Right forelimb (tissue), 1 donor: ENCODE results near the gene WWOX.

ENCODE experiments used
- DNase-seq: peaks from one replicate; pipeline ENCODE4 v3.0.0-alpha.2; 2018

The WWOX gene

DNA sequence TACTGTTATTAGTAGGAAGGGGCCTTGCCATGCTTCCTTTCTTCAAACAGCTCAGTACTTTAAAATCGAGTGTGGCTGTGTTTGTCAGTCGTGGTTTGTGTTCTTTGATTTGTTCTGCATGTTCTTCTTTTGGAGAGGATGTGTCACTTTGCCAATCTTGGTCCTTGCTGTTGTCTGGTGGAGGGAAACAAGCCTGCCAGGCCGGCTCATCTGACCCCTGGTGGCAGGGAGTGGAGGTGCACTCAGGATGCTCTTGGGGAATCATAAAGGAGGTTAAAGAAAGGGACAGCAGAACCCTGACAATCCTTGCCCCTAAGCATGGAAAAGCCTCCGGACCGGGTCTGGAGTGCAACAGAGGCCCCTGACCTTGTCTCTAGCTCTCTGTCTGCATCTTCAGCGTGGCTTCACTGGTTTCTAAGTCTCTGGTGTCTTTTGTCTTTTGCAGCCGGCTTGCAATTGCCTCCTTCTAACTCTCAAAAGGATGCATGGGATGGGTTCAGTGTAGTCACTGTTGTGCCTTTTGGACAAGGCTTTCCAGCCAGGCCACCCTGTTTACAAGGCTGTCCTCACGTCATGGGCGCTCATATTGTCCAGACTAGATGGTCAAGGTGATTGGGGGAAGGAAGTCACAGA, 135.8 kb downstream of the WWOX start:
- DNase-seq: peak; percentile 67

GRCh38 chr16:78235876-78236275, 136.4 kb downstream of the WWOX start:
- DNase-seq: no peak

GRCh38 chr16:78237841-78238240, 138.4 kb downstream of the WWOX start:
- DNase-seq: no peak

DNA sequence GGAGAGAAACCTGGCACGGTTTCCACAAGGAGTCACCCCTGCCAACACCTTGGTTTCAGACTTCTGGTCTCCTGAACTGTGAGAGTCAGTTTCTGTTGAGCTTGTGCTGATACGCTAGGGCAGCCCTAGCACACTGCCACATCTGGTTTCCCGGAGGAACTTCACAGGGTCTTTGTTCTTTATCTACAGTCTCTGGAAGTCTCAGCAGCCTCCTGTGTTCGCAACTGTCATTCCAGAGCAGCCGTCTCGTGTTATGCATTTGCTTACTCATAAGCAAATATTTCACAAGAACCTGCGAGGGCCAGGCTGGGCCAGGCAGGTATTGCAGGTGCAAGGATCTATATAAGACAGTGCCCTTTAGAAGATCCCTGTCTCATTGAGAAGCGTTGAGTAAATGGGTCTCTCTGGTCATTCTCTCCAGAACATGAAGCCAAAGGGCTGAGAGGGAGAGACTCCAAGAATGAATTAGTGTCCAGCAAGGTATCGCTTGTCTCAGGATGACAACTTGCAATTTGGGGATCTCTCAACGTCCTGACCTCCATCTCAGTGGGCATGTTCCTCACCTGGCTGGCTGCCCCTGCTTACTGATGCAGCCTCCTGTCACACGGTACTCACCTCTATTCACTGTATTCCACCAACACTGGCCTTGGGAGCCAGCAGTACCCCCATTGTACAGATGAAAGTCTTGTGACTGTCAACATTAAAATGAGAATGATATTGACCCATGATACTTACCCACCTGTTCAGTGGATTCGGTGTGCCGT, 141.2 kb downstream of the WWOX start:
- DNase-seq: no peak

DNA sequence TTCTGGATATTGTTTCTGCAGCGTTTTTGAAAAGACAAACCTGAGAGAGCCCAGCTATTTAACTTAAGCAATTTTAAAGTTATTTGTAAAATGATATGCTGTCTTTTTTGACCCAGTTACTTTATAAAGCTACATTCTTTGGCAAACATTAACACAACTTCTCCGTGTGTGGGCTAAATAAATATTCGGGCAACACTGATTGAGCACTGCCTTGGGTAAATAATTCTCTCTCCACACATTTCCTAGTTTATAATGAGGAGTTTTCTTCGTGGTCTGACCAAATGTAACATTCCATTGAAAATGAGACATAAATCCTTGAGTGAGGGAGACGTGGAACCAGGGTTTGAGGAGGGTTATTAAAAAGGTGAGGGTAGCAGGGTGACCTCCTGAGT, 142.8 kb downstream of the WWOX start:
- no peak for DNase-seq

- no peak for DNase-seq
Measured at GRCh38 chr16:78244131-78244895, 144.9 kb downstream of the WWOX start.

- DNase-seq: no peak
Measured at GRCh38 chr16:78246559-78246958, 147.1 kb downstream of the WWOX start.

- no peak for DNase-seq
Measured at GRCh38 chr16:78249056-78249455, 149.6 kb downstream of the WWOX start.

GRCh38 chr16:78249832-78250231, 150.4 kb downstream of the WWOX start:
- no peak for DNase-seq

GRCh38 chr16:78251115-78251514, 151.7 kb downstream of the WWOX start:
- DNase-seq: no peak

GRCh38 chr16:78252757-78253156, 153.3 kb downstream of the WWOX start:
- no peak for DNase-seq

- no peak for DNase-seq
Measured at GRCh38 chr16:78254841-78255240, 155.4 kb downstream of the WWOX start.

DNA sequence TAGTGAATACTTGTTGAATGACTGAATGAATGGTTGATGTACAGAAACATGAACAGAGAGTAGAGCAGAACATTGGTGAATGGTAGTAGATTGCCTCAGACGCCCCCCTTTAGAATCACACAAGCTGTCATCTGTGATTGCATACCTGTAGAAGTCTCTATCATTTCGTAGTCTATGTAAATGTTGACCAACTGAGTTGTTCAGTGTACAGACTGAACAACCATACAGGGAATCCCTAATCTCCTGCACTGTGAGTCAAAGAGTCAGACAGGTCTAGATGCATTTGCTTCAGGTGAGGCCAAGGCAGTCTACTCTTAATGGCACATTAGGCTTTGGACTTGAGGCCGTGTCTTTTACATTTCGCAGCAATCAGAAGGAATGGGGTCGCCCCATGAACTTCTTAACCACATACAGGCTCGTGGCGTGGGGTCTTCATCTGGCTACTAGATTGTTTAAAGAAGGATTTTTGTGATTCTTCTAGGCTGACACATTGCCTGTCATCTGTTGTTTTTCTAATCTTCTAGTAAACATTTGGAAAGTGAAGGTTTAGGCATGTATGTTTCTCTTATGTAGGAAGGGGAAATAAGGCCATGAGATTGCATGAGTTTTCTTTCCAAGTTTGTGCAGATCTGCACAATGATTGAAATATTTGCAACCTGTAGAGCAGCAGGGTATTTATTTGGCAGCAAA, 157.4 kb downstream of the WWOX start:
- DNase-seq: no peak

DNA sequence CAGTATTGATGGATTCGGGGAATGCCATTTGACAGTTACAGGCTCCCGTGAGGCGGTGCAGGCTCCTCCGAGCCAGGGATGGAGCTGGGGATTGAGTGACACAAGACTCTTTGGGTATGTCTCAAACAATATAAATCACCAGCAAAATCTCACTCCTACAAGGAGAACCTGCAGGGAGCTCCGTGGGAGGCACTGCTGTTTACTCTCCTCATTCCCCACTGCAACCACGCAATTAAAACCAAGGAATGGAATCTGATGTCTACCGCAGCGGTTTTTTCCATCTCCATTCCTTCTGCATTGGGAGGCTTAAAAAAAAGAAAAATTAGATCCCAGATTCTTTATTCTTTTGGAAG, 157.9 kb downstream of the WWOX start:
- no peak for DNase-seq

DNA sequence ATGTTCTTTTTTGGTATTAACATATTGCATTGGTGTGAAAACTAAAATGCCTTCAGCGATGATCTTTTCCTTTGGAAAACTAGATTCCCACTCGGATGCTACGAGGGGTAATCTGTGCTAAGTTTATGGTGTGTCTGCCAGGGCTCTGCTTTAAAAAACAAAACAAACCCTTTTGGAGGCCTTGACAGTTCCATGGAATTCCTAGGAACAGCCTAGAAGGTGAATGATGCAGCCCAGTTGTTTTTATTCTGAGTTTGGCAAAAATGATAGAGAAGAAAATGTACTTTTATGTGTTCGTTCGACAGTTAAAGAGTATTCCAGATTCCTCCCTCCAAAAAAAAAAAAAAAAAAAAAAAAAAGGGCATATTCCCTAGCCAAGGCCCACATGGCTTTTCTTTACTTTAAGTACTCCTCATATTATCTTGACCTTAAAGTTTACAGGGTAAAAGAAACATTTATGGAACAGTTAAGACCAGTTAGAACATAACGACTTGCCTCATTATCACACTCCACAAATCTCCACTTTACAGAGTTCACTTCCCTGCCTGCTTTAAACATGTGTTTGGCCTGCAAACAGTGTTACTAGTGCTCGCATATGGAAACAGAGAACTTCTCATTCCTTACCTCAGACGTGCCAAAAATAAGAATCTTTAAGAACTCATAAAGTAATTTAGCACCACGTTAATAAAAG, 159.1 kb downstream of the WWOX start:
- DNase-seq: no peak

- no peak for DNase-seq
Measured at GRCh38 chr16:78259873-78260272, 160.4 kb downstream of the WWOX start.

GRCh38 chr16:78264642-78265041, 165.2 kb downstream of the WWOX start:
- DNase-seq: no peak

DNA sequence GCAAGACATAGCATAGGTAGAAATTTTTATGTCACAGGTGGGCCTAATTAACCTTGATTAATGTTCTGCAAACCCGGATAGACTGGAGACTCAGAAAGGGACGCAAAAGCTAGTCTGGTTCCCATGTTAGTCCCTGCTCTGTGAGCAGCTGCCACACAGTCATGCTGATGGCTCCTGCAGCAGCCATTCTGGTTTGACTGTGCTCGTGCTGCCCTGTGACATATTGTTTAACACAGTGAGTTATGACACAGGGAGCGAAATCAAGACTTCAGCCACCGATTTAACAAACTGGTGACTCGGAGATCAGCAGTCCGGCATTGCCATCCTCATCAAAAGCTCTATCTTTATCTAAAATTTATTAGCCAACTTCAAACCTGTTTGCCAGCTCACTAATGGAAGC, 169.8 kb downstream of the WWOX start:
- DNase-seq: no peak

GRCh38 chr16:78271981-78272380, 172.5 kb downstream of the WWOX start:
- DNase-seq: no peak

- no peak for DNase-seq
Measured at GRCh38 chr16:78274771-78275170, 175.3 kb downstream of the WWOX start.

DNA sequence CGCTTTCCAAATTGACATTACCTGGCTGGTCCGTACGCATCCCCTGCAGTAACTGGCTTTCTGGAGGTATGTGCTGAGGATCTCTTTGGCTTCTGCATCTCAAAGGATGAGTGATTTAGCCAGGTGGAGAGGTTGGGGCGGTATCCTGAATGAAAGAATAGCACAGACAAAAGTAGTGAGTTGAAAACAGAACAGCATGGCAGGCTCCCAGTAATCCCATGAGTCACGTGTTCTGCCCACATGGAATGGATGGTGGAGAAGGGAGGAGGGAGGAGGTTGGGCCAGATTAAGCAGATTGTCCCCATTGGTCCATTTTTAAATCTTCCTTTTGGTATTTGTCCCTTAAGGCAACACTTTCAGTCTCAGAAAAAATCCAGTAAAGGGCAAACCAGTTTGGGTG, 176.0 kb downstream of the WWOX start:
- no peak for DNase-seq

DNA sequence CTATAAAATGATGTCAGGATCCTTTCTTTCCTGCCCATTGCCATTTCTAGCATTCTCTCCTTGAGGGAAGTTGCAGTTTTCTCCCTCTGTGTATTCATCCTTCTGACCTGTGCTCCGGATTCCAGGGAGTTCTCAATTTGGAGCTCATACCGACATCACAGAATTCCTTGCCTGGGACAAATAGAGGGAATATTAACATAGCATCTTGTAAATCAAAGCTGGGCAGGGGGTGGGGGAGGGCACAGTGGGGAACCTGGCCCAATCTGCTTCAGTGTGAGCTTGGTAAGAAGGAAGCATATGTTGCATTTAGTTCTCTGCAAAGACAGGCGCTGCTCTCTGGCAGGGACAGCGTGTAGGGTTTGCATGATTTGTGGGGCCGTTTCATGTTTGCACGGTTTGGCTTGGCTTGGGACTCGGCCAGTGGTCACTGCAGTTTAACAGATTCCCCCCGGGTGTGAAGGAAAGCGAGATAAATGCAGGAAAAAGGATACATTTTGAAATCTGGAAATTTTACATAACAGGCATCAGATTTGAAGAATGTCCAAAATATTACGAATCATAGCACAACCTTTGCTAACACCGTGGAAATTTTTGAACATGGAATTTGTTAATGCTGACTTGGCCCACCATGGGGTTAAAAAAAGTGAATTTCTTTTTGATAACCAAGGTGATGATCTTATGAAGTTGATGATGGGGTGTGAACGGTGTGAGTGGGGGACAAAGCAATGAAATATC, 178.0 kb downstream of the WWOX start:
- peak; percentile 64 for DNase-seq
